Endometrial microvascular endothelial cells (primary cell): ENCODE measurements around the gene RBMS3. TPM values are rescaled to one million over a fixed set of nuclear protein-coding genes. Genes with fewer than 3 reads are reported as not detected.

Source experiments
- in situ Hi-C: cut with HindIII; loops from 2 replicates; pipeline ENCODE4 v1.10.0; 2017; ENCODE audit warnings: low sequenced_read_pairs, low pct_unique_long_range_greater_than_20kb; ENCODE audit errors: inconsistent ontology term
- total RNA-seq: library from RNA; depleted of rRNA; stranded (reverse); fragments of >200 nt; gene quantifications from one replicate; pipeline ENCODE4 v1.2.3, GENCODE V29; 2015; ENCODE audit errors: inconsistent ontology term

Gene RBMS3
- total RNA-seq, 1 donor from 2014 or later, result 21.6 TPM

DNA sequence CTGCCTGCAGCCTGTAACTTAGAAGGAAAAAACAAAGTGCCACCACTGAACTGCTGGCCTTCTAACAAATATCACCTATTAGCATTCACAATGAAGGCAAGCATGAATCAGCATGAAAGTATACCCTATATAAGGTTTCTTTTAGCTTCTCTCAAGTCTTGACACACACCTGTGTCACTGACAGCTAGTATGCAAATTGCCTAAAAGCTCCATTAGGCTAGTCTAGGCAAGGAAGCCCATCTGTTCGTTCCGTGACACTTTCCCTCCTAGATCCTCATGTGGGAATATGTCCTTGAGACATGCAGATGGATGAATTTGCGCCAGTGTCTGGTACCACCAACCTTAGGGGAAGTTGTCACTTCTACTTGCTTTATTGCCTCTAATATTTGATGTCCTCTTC lies 129.3 kb downstream of the RBMS3 start:
- in situ Hi-C loops, result no loop called here

GRCh38 chr3:29410660-29411405 lies 130.0 kb downstream of the RBMS3 start:
- in situ Hi-C loops, result no loop called here

- in situ Hi-C loops, result no loop called here
Observed at GRCh38 chr3:29412110-29412509, 131.2 kb downstream of the RBMS3 start.

GRCh38 chr3:29414468-29415224 lies 133.8 kb downstream of the RBMS3 start:
- in situ Hi-C loops, result no loop called here

GRCh38 chr3:29415482-29416223 lies 134.8 kb downstream of the RBMS3 start:
- in situ Hi-C loops, result no loop called here

- in situ Hi-C loops, result no loop called here
Observed at GRCh38 chr3:29416514-29416913, 135.6 kb downstream of the RBMS3 start.

- in situ Hi-C loops, result no loop called here
Observed at GRCh38 chr3:29420106-29420505, 139.2 kb downstream of the RBMS3 start.

DNA sequence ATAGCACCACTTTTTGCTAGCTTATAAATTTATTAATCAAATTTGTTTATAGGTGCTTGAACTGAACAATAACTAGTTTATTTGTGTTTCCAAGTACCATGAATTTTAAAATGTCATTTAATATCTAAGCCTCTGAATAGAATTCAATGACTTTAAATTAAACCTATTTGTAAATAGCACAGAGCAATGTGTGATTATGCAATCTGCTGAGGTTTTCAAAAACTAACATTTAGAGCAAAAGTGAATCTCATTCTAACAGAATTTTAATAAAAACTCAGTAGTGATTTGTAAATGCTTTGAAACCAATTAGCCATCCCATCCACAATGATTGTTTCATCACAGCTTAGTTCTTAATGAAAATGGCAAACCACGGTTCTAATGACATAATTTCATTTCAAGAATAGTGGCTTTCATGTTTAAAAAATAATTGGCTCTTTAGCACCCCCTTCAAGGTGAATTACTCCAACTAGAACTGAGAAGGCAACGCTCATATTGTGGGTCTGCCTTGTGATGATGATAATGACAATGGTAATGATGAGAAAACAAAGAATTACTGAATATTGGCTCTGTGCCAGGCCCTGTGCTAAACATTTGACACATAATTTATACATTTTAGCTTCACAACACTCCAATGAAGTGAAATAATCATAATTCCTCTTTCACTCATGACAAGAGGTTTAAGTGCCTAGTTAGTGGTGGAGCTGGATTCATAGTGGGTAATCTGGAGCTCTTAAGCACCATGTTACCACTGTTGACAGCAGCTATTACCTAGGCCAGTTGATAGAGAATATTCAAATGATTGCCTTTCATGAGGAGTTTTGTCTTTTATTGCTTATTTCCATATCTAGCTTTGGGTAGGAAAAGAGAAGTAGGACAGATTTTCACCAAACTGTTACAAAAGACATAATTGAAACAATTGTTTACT lies 145.7 kb downstream of the RBMS3 start:
- in situ Hi-C loops, result no loop called here

GRCh38 chr3:29427266-29428103 lies 146.6 kb downstream of the RBMS3 start:
- in situ Hi-C loops, result no loop called here

DNA sequence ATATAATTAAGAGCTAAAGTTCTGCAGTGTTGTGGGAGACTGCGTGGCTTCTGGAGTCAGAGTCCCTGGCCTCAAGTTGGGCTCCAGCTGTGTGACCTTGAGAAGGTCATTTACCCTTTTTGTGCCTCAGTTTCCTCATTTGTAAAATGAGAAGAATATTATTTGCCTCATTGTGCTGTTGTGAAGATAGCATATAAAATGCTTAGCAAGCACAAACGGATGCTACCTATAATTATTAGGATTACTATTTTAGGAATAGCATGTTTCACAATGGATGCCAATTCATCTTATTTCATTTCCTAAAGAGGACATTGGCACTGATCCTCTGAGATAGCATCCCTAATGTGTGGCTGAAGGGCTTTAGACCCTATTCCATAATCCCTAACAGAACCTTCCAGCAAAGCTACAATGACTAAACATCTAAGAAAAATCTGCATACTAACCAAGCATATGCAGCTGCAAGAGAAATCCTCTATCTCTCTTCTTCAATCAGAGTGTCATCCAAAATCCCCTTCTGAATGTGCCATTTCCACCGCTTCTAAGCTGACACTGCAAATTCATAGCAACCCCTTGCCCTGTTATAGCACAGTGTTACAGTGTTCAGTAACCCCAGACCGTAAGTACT lies 148.3 kb downstream of the RBMS3 start:
- in situ Hi-C loops, result no loop called here

GRCh38 chr3:29430558-29430971 lies 149.7 kb downstream of the RBMS3 start:
- in situ Hi-C loops, result no loop called here

GRCh38 chr3:29436612-29437323 lies 155.9 kb downstream of the RBMS3 start:
- in situ Hi-C loops, result no loop called here

DNA sequence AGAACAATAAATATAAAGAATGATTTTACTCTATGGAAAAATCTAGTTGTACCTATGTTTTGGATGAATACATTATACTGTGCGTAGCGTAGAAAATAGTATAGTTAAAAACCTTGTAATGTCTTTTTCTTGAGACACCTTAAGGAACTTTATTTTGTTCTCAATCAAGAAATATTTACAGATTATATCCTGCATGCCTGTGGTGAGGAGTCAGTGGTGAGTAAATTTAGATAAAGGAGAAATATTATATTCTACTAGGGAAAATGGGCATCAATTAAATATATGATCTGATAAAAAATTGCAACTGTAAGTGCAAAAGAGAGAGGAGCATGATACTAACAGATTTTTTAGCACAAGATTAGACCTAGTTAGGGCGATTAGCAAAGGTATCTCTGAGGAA lies 157.7 kb downstream of the RBMS3 start:
- in situ Hi-C loops, result no loop called here

DNA sequence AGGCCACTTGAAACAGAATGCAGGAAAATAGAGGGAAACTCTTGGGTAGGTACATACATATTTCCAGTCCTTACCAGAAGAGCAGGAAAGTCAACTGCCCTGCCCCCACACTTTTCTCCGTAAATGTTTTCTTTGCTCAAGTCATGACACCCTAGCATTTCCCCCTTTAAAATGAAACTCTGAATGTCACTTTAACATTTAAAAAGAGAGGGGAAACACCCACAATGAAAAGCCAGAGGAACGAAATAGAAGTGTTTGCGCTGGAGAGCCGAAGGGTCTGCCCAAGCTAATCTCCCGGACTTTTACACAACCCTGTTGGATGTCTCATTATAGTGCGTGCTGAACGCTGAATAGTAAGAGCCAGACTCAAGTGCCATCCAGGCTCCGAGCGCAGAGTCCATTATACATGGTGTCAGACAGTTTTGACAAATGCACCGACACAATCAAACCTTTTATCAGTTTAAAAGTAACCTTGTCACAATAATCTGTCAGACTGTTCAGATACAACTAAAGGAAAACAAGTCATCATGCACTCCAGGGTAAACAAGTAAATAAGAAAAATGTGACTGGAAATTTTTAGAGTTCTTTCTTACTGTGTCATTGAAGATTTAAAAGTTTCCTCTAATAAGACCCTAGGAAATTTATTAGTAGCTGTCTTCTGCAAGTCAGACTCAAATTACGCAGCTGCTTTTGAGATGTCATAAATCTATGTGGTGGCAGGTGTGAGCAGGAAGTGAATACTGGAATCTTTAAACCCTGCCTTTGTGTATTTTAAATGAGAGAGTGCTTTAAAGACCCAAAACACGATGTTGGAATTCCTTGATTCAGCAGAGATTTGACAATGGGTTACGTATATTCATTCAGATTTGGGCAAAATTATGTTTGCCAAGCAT lies 159.8 kb downstream of the RBMS3 start:
- in situ Hi-C loops, result no loop called here

- in situ Hi-C loops, result no loop called here
Observed at GRCh38 chr3:29441422-29441821, 160.6 kb downstream of the RBMS3 start.
